KMS-11 (cell line): Measurements from ENCODE around the gene SYTL3.

Source experiments
- H2AFZ ChIP-seq: fragments of 200-600 bp; sonication (generic); 2 replicates; pipeline ENCODE4 v1.6.1; 2016; ENCODE audit warnings: antibody characterized with exemption, mixed run types, low read depth
- H3K27ac ChIP-seq: fragments of 200-600 bp; sonication (generic); 2 replicates; pipeline ENCODE4 v1.6.1; 2016; ENCODE audit warnings: mild to moderate bottlenecking, mixed run types
- H3K27me3 ChIP-seq: fragments of 200-600 bp; sonication (generic); 2 replicates; pipeline ENCODE4 v1.6.1; 2017; ENCODE audit warnings: mild to moderate bottlenecking, low read depth, mixed run types, moderate library complexity; ENCODE audit not compliant: insufficient read depth
- H3K36me3 ChIP-seq: fragments of 200-600 bp; sonication (generic); 2 replicates; pipeline ENCODE4 v1.6.1; 2017; ENCODE audit warnings: mild to moderate bottlenecking, mixed run types; ENCODE audit not compliant: insufficient read depth
- H3K4me1 ChIP-seq: fragments of 200-600 bp; sonication (generic); 2 replicates; pipeline ENCODE4 v1.6.1; 2016; ENCODE audit warnings: mild to moderate bottlenecking, low read depth, mixed run types; ENCODE audit not compliant: poor library complexity, severe bottlenecking
- H3K4me2 ChIP-seq: fragments of 200-600 bp; sonication (generic); 2 replicates; pipeline ENCODE4 v1.7.0; 2016; ENCODE audit warnings: mild to moderate bottlenecking, mixed run types
- H3K4me3 ChIP-seq: fragments of 200-600 bp; sonication (generic); IDR thresholded peaks from 2 replicates; pipeline ENCODE4 v1.6.1; 2017; ENCODE audit warnings: low read depth, low read length, mixed read lengths; ENCODE audit not compliant: insufficient read depth
- H3K79me2 ChIP-seq: fragments of 200-600 bp; sonication (generic); 2 replicates; pipeline ENCODE4 v1.6.1; 2016; ENCODE audit warnings: low read depth, mixed run types; ENCODE audit not compliant: insufficient read depth
- H3K9ac ChIP-seq: fragments of 200-600 bp; sonication (generic); 2 replicates; pipeline ENCODE4 v1.6.1; 2016; ENCODE audit warnings: mild to moderate bottlenecking, mixed run types
- H4K20me1 ChIP-seq: fragments of 200-600 bp; sonication (generic); 2 replicates; pipeline ENCODE4 v1.6.1; 2016; ENCODE audit warnings: mild to moderate bottlenecking, mixed run types; ENCODE audit not compliant: insufficient read depth
- CTCF ChIP-seq: fragments of 200-600 bp; sonication (generic); conservative IDR thresholded peaks from 2 replicates; pipeline ENCODE4 v1.6.1; 2017; ENCODE audit warnings: low read depth, mild to moderate bottlenecking, antibody characterized with exemption, low read length, moderate library complexity, mixed read lengths

SYTL3 gene

GRCh38 chr6:158758451-158758860 lies 108.6 kb downstream of the SYTL3 start:
- H4K20me1 ChIP-seq: no peaks in the 10 kb centered on the region
- H3K9ac ChIP-seq: no peak overlapping the region
- TF ChIP-seq CTCF: no peak
- H3K4me1 ChIP-seq: no peaks in the 10 kb centered on the region
- H3K4me3 ChIP-seq: no peak overlapping the region
- H3K36me3 ChIP-seq: no peaks in the 10 kb centered on the region
- H2AFZ ChIP-seq: no peak overlapping the region
- no peaks in the 10 kb centered on the region for H3K79me2 ChIP-seq
- no peak overlapping the region for H3K4me2 ChIP-seq
- H3K27ac ChIP-seq: no peak overlapping the region
- no peaks in the 10 kb centered on the region for H3K27me3 ChIP-seq

- Histone ChIP-seq H4K20me1 (no peaks in the 10 kb centered on the region), H3K4me1 (no peaks in the 10 kb centered on the region), H3K27me3 (no peaks in the 10 kb centered on the region), H3K36me3 (no peaks in the 10 kb centered on the region), H2AFZ (no peak overlapping the region), H3K4me3 (no peak overlapping the region), H3K27ac (no peak overlapping the region), H3K9ac (no peak overlapping the region), H3K4me2 (no peak overlapping the region), H3K79me2 (no peaks in the 10 kb centered on the region)
- TF ChIP-seq CTCF: no peak
Measured at GRCh38 chr6:158758941-158759479, 109.2 kb downstream of the SYTL3 start.

GRCh38 chr6:158759966-158760617 lies 110.2 kb downstream of the SYTL3 start:
- Histone ChIP-seq H3K27ac (no peak overlapping the region), H3K4me2 (no peak overlapping the region), H4K20me1 (no peaks in the 10 kb centered on the region), H3K36me3 (no peaks in the 10 kb centered on the region), H2AFZ (no peak overlapping the region), H3K9ac (no peak overlapping the region), H3K27me3 (no peaks in the 10 kb centered on the region), H3K79me2 (no peaks in the 10 kb centered on the region), H3K4me1 (no peaks in the 10 kb centered on the region), H3K4me3 (no peak overlapping the region)
- TF ChIP-seq CTCF: no peak

DNA sequence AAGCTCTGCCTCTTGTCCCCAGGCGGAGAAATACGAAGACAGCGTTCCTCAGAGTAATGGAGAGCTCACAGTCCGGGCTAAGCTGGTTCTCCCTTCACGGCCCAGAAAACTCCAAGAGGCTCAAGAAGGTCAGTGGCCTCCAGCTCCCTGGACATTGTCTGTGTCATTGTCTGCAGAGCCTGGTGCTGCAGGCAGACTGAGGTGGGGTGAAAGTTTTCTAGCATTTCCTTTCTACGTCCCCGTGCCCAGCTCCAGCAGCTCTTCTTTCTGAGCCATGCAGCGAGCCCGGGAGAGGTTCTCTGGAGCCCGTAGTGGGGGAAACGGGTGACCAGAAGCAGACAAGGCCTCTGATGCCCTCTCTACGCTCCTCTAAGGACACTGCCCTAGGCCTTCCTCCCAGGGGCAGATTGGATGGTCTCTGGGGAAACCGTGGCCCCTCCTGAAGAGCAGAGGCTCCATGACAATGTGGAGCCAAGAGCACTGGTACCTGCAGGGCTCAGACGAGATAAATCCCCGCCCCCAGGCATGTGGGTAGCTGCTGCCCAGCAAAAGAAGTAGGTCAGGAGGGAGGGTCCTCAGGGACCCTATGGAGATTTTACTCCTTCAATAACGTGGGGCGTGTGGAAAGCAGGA lies 110.9 kb downstream of the SYTL3 start:
- no peaks in the 10 kb centered on the region for H3K79me2 ChIP-seq
- no peak for TF ChIP-seq CTCF
- H2AFZ ChIP-seq: no peak overlapping the region
- H3K27ac ChIP-seq: no peak overlapping the region
- H3K27me3 ChIP-seq: no peaks in the 10 kb centered on the region
- H3K36me3 ChIP-seq: no peaks in the 10 kb centered on the region; the same call in 1 of the 2 replicates
- H4K20me1 ChIP-seq: no peaks in the 10 kb centered on the region
- H3K4me1 ChIP-seq: no peaks in the 10 kb centered on the region
- H3K4me2 ChIP-seq: no peak overlapping the region
- H3K4me3 ChIP-seq: no peak overlapping the region
- no peak overlapping the region for H3K9ac ChIP-seq
